Glutamatergic neuron (in vitro differentiated cells): ENCODE data around the gene CNP. TPM values are rescaled to one million over a fixed set of nuclear protein-coding genes. Genes with fewer than 3 reads are reported as not detected.

Source experiments
- DNase-seq: peaks from one replicate; pipeline ENCODE4 v3.0.0; 2022
- H3K27ac Mint-ChIP-seq: one replicate; pipeline ENCODE4 v1.8.0; 2020; ENCODE audit warnings: mild to moderate bottlenecking, mixed read lengths, inconsistent platforms; ENCODE audit not compliant: unreplicated experiment
- H3K27me3 Mint-ChIP-seq: one replicate; pipeline ENCODE4 v1.8.0; 2020; ENCODE audit warnings: mild to moderate bottlenecking, moderate library complexity, mixed read lengths, inconsistent platforms; ENCODE audit not compliant: unreplicated experiment
- H3K36me3 Mint-ChIP-seq: one replicate; pipeline ENCODE4 v1.8.0; 2020; ENCODE audit warnings: mild to moderate bottlenecking, mixed read lengths, inconsistent platforms; ENCODE audit not compliant: unreplicated experiment
- H3K4me1 Mint-ChIP-seq: one replicate; pipeline ENCODE4 v1.8.0; 2020; ENCODE audit warnings: mild to moderate bottlenecking, low read depth, mixed read lengths, inconsistent platforms; ENCODE audit not compliant: unreplicated experiment
- H3K4me3 Mint-ChIP-seq: one replicate; pipeline ENCODE4 v1.8.0; 2020; ENCODE audit warnings: mild to moderate bottlenecking, mixed read lengths, inconsistent platforms; ENCODE audit not compliant: unreplicated experiment
- H3K9me3 Mint-ChIP-seq: one replicate; pipeline ENCODE4 v1.8.0; 2020; ENCODE audit warnings: mild to moderate bottlenecking, moderate library complexity, mixed read lengths, inconsistent platforms; ENCODE audit not compliant: unreplicated experiment
- total RNA-seq: library from RNA; stranded (reverse); fragmentation: NEBNext Ultra II Directional; extraction: Animal tissue kit (Norgen Biotek cat#: 25700); gene quantifications from one replicate; pipeline ENCODE4 v1.2.1, GENCODE V29; 2021; ENCODE audit not compliant: unreplicated experiment
- TF ChIP-seq, protein P1 (sequence below): fragments of 200-600 bp; sonication (generic); IDR thresholded peaks from one replicate; pipeline ENCODE4 v1.5.0; 2021; ENCODE audit not compliant: partially characterized antibody, unreplicated experiment

Gene CNP
- total RNA-seq, 1 donor from 2014 or later, result 51.5 TPM

DNA sequence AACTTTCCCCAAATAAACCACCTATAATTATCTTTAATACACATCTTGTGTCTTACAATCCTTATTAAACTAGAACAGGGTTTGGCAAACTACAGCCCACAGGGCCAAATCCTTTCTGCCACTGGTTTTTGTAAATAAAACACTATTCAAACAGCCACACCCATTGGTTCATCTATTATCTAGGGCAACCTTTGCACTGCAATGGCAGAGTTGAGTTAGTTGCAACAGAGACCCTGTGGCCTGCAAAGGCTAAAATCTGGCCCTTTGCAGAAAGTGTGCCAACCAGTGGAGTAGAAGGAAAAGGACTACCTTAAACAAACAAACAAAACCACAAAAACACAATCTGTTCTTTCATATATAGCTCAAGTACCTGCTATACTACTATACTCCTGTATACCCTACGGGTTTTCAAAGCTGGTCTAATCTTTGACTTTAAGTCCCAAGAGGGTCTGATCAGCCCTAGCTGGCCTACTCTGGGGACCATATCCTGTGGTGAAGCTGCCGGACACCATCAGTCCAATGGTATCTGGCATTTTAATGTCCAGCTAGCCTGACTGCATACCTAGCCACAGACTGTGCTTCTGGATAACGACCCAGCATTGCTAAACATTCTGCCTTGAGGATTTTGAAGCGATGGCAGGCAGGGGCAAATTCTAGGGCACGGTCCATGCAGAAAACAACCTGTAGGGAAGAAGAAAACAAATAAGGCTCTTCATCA lies 23.3 kb downstream of the CNP start:
- TF ChIP-seq, protein P1, sequence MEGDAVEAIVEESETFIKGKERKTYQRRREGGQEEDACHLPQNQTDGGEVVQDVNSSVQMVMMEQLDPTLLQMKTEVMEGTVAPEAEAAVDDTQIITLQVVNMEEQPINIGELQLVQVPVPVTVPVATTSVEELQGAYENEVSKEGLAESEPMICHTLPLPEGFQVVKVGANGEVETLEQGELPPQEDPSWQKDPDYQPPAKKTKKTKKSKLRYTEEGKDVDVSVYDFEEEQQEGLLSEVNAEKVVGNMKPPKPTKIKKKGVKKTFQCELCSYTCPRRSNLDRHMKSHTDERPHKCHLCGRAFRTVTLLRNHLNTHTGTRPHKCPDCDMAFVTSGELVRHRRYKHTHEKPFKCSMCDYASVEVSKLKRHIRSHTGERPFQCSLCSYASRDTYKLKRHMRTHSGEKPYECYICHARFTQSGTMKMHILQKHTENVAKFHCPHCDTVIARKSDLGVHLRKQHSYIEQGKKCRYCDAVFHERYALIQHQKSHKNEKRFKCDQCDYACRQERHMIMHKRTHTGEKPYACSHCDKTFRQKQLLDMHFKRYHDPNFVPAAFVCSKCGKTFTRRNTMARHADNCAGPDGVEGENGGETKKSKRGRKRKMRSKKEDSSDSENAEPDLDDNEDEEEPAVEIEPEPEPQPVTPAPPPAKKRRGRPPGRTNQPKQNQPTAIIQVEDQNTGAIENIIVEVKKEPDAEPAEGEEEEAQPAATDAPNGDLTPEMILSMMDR, result no peak
- Mint-ChIP-seq H3K4me3 (no peak overlapping the region), H3K36me3 (no peaks in the 10 kb centered on the region), H3K9me3 (no peaks in the 10 kb centered on the region), H3K4me1 (no peaks in the 10 kb centered on the region), H3K27me3 (peaks cover 6% of the 10 kb centered on the region), H3K27ac (no peak overlapping the region)
- DNase-seq, result no peak

DNA sequence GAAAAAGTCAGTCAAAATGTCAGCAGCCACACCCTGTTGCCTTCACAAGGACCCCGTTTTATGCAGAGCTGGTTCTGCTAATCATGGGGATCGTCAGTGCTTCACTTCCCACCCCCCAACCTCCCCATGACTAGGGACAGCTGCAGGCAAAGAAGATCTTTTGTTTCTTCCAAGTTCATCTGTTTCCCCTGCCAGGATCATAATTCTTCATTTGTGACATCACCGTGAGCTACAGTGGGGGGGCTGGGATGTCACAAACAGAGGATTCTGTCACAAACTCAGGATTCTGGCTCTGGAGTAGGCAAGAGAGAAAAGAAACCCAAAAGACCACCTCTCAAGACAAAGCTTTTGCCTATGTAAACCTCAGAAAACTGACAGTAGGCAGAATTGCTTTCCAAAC lies 26.0 kb downstream of the CNP start:
- Mint-ChIP-seq H3K4me3 (no peak overlapping the region), H3K36me3 (no peaks in the 10 kb centered on the region)

GRCh38 chr17:41996855-41997164 lies 30.2 kb downstream of the CNP start:
- TF ChIP-seq, protein P1, result no peak
- no peak overlapping the region for H3K27ac Mint-ChIP-seq
- no peak for DNase-seq
- H3K9me3 Mint-ChIP-seq, result no peaks in the 10 kb centered on the region
- peaks cover 4% of the 10 kb centered on the region for H3K27me3 Mint-ChIP-seq
- H3K4me1 Mint-ChIP-seq, result no peaks in the 10 kb centered on the region
- no peaks in the 10 kb centered on the region for H3K36me3 Mint-ChIP-seq
- H3K4me3 Mint-ChIP-seq, result no peak overlapping the region

More for the DNA sequence above, 26.0 kb downstream of the CNP start:
- Mint-ChIP-seq H3K4me1 (no peaks in the 10 kb centered on the region), H3K27me3 (peaks cover 6% of the 10 kb centered on the region), H3K27ac (no peak overlapping the region), H3K9me3 (no peaks in the 10 kb centered on the region)
- TF ChIP-seq, protein P1, result no peak
- DNase-seq, result no peak

DNA sequence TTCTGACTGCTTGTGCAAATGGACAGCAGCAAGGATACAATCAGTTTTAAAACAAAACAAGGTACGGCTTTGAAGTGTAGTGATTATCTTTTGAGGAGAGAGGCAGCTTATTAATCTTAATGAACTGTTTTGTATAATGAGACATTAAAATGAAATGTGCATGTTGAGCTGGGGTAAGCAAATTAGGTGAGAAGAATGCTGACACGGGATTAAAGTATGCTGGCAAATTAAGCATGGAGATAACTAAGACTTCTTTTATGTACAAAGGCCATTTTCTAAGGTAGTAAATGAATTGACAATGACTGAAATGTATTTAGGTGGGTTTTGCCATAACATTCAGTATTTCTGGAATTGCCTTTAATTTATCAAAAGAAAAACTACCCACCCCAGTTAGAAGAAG lies 31.9 kb downstream of the CNP start:
- peaks cover 2% of the 10 kb centered on the region for H3K9me3 Mint-ChIP-seq
- H3K4me3 Mint-ChIP-seq, result no peak overlapping the region
- peaks cover 7% of the 10 kb centered on the region for H3K4me1 Mint-ChIP-seq
- no peak for DNase-seq
- no peak overlapping the region for H3K27ac Mint-ChIP-seq
- no peaks in the 10 kb centered on the region for H3K36me3 Mint-ChIP-seq
- peaks cover 2% of the 10 kb centered on the region for H3K27me3 Mint-ChIP-seq
- TF ChIP-seq, protein P1, result no peak

- no peaks in the 10 kb centered on the region for H3K36me3 Mint-ChIP-seq
- no peak overlapping the region for H3K27ac Mint-ChIP-seq
- peaks cover 2% of the 10 kb centered on the region for H3K27me3 Mint-ChIP-seq
- peaks cover 2% of the 10 kb centered on the region for H3K9me3 Mint-ChIP-seq
- TF ChIP-seq, protein P1, result no peak
- no peak overlapping the region for H3K4me3 Mint-ChIP-seq
- no peak for DNase-seq
- peaks cover 9% of the 10 kb centered on the region for H3K4me1 Mint-ChIP-seq
These were observed 34.0 kb downstream of the CNP start for GRCh38 chr17:42000413-42001133.
